ENCODE measurements around the gene COL27A1.

- TF ChIP-seq EZH2 (IDR thresholded peaks at IDR 0.05; ENCODE audit: borderline replicate concordance, low read depth, low read length) (no peak), ZNF217 (CRISPR knock-in tag; IDR thresholded peaks at IDR 0.05) (no peak), MXI1 (IDR thresholded peaks at IDR 0.05; ENCODE audit: low read depth, low read length) (no peak), KDM1A (IDR thresholded peaks at IDR 0.05) (no peak), BDP1 (IDR thresholded peaks at IDR 0.05; ENCODE audit: insufficient read depth, insufficient read length) (no peak), CEBPB (tag; IDR thresholded peaks at IDR 0.05) (no peak), MYNN (IDR thresholded peaks at IDR 0.05) (no peak), MYNN (CRISPR knock-in tag; IDR thresholded peaks at IDR 0.05) (no peak), ZBTB17 (CRISPR knock-in tag; IDR thresholded peaks at IDR 0.05) (no peak), ZNF280B (CRISPR knock-in tag; IDR thresholded peaks at IDR 0.05) (no peak), HIVEP1 (CRISPR knock-in tag; IDR thresholded peaks at IDR 0.05) (no peak), STAG1 (CRISPR knock-in tag; IDR thresholded peaks at IDR 0.05; ENCODE audit: borderline replicate concordance) (no peak), CBFA2T3 (IDR thresholded peaks at IDR 0.05) (no peak), HMGXB4 (CRISPR knock-in tag; IDR thresholded peaks at IDR 0.05) (no peak)
Measured at GRCh38 chr9:114319147-114319546, 163.8 kb downstream of the COL27A1 start.

Data from K562 (cell line).